ENCODE measurements around the gene THSD7A. TPM values are rescaled to one million over a fixed set of nuclear protein-coding genes. Genes with fewer than 3 reads are reported as not detected.

THSD7A gene
- total RNA-seq, 2 experiments from 2014 or later: not detected

- Mint-ChIP-seq H3K4me1 (peaks cover 4% of the 10 kb centered on the region), H3K36me3 (ENCODE audit: low read depth) (no peaks in the 10 kb centered on the region), H3K27me3 (peaks cover 11% of the 10 kb centered on the region), H3K9me3 (ENCODE audit: low read depth) (no peaks in the 10 kb centered on the region), H3K4me3 (no peak overlapping the region), H3K27ac (no peak overlapping the region)
- ChIA-PET CTCF (interaction anchor here (0.7 to 1.9 kb wide), 6 partner anchors 10 to 216 kb away, joined by 3 to 5 read pairs (median 3); no protein-coding TSS in a partner anchor), POLR2A (no interaction called here)
- ATAC-seq: no peak
- intact Hi-C loops (cut with DNase I, micrococcal nuclease): loop anchor here in 1 of 2 experiments (5.0 kb wide), 1 partner anchor 456 kb away; no protein-coding TSS in a partner anchor
- DNase-seq: no peak
Measured at GRCh38 chr7:11343136-11343535, 488.9 kb downstream of the THSD7A start.

- intact Hi-C loops (cut with DNase I, micrococcal nuclease): loop anchor here in 1 of 2 experiments (5.0 kb wide), 1 partner anchor 454 kb away; no protein-coding TSS in a partner anchor
- Mint-ChIP-seq H3K36me3 (ENCODE audit: low read depth) (no peaks in the 10 kb centered on the region), H3K27ac (no peak overlapping the region), H3K4me1 (peaks cover 4% of the 10 kb centered on the region), H3K27me3 (peaks cover 11% of the 10 kb centered on the region), H3K4me3 (no peak overlapping the region), H3K9me3 (ENCODE audit: low read depth) (no peaks in the 10 kb centered on the region)
- ChIA-PET POLR2A (no interaction called here), CTCF (interaction anchor here (0.6 to 0.7 kb wide), 2 partner anchors 66 to 311 kb away, joined by 3 read pairs; no protein-coding TSS in a partner anchor)
- ATAC-seq (no peak), DNase-seq (no peak)
Measured at GRCh38 chr7:11341285-11341944, 490.6 kb downstream of the THSD7A start.

- Mint-ChIP-seq H3K36me3 (ENCODE audit: low read depth) (no peaks in the 10 kb centered on the region), H3K27ac (no peak overlapping the region), H3K27me3 (peaks cover 4% of the 10 kb centered on the region), H3K4me3 (no peak overlapping the region), H3K4me1 (no peaks in the 10 kb centered on the region), H3K9me3 (ENCODE audit: low read depth) (no peaks in the 10 kb centered on the region)
- DNase-seq: no peak
- CTCF ChIA-PET: no interaction called here
- intact Hi-C loops (cut with DNase I, micrococcal nuclease): no loop called here
- no peak for ATAC-seq
- POLR2A ChIA-PET: no interaction called here
Measured at GRCh38 chr7:11336432-11336831, 495.6 kb downstream of the THSD7A start.

- Mint-ChIP-seq H3K27me3 (peaks cover 3% of the 10 kb centered on the region), H3K4me1 (no peaks in the 10 kb centered on the region), H3K27ac (no peak overlapping the region), H3K4me3 (no peak overlapping the region), H3K9me3 (ENCODE audit: low read depth) (no peaks in the 10 kb centered on the region), H3K36me3 (ENCODE audit: low read depth) (no peaks in the 10 kb centered on the region)
- intact Hi-C loops (cut with DNase I, micrococcal nuclease): no loop called here
- CTCF ChIA-PET: no interaction called here
- POLR2A ChIA-PET: no interaction called here
- DNase-seq (no peak), ATAC-seq (no peak)
Measured at GRCh38 chr7:11335947-11336346, 496.1 kb downstream of the THSD7A start.

- no peaks in the 10 kb centered on the region for H3K9me3 Mint-ChIP-seq (ENCODE audit: low read depth)
- DNase-seq: no peak
- no peaks in the 10 kb centered on the region for H3K36me3 Mint-ChIP-seq (ENCODE audit: low read depth)
- no peaks in the 10 kb centered on the region for H3K4me1 Mint-ChIP-seq
- ChIA-PET CTCF (interaction anchor here (1.0 kb wide), 1 partner anchor 11 kb away, joined by 3 read pairs; no protein-coding TSS in a partner anchor), POLR2A (no interaction called here)
- no peak for ATAC-seq
- no peak overlapping the region for H3K4me3 Mint-ChIP-seq
- peaks cover 3% of the 10 kb centered on the region for H3K27me3 Mint-ChIP-seq
- no peak overlapping the region for H3K27ac Mint-ChIP-seq
- intact Hi-C loops (cut with DNase I, micrococcal nuclease): no loop called here
Measured at GRCh38 chr7:11332865-11333228, 499.2 kb downstream of the THSD7A start.

GRCh38 chr7:11332186-11332864, 499.7 kb downstream of the THSD7A start:
- intact Hi-C loops (cut with DNase I, micrococcal nuclease): no loop called here
- ChIA-PET CTCF (no interaction called here), POLR2A (no interaction called here)
- Mint-ChIP-seq H3K4me3 (no peak overlapping the region), H3K27me3 (peaks cover 3% of the 10 kb centered on the region), H3K4me1 (no peaks in the 10 kb centered on the region), H3K36me3 (ENCODE audit: low read depth) (no peaks in the 10 kb centered on the region), H3K9me3 (ENCODE audit: low read depth) (no peaks in the 10 kb centered on the region), H3K27ac (no peak overlapping the region)
- DNase-seq (peak; percentile 34), ATAC-seq (peak; percentile 49)

- DNase-seq (no peak), ATAC-seq (no peak)
- Mint-ChIP-seq H3K9me3 (ENCODE audit: low read depth) (no peaks in the 10 kb centered on the region), H3K36me3 (ENCODE audit: low read depth) (no peaks in the 10 kb centered on the region), H3K27me3 (peaks cover 3% of the 10 kb centered on the region), H3K4me3 (no peak overlapping the region), H3K4me1 (no peaks in the 10 kb centered on the region), H3K27ac (no peak overlapping the region)
- intact Hi-C loops (cut with DNase I, micrococcal nuclease): no loop called here
- POLR2A ChIA-PET: no interaction called here
- CTCF ChIA-PET: no interaction called here
Measured at GRCh38 chr7:11331128-11332102, 500.6 kb downstream of the THSD7A start.

- Mint-ChIP-seq H3K9me3 (ENCODE audit: low read depth) (no peaks in the 10 kb centered on the region), H3K27ac (no peak overlapping the region), H3K4me3 (no peak overlapping the region), H3K36me3 (ENCODE audit: low read depth) (no peaks in the 10 kb centered on the region), H3K4me1 (no peaks in the 10 kb centered on the region), H3K27me3 (peaks cover 3% of the 10 kb centered on the region)
- ATAC-seq (no peak), DNase-seq (no peak)
- CTCF ChIA-PET: no interaction called here
- intact Hi-C loops (cut with DNase I, micrococcal nuclease): no loop called here
- POLR2A ChIA-PET: no interaction called here
Measured at GRCh38 chr7:11330717-11331116, 501.3 kb downstream of the THSD7A start.

- Mint-ChIP-seq H3K4me3 (no peak overlapping the region), H3K4me1 (no peaks in the 10 kb centered on the region), H3K27me3 (peaks cover 4% of the 10 kb centered on the region), H3K36me3 (ENCODE audit: low read depth) (no peaks in the 10 kb centered on the region), H3K27ac (no peak overlapping the region), H3K9me3 (ENCODE audit: low read depth) (no peaks in the 10 kb centered on the region)
- POLR2A ChIA-PET: no interaction called here
- DNase-seq: no peak
- CTCF ChIA-PET: no interaction called here
- ATAC-seq: no peak
- intact Hi-C loops (cut with DNase I, micrococcal nuclease): no loop called here
Measured at GRCh38 chr7:11330208-11330607, 501.8 kb downstream of the THSD7A start.

GRCh38 chr7:11329626-11330025, 502.4 kb downstream of the THSD7A start:
- ATAC-seq: no peak
- no peaks in the 10 kb centered on the region for H3K36me3 Mint-ChIP-seq (ENCODE audit: low read depth)
- no peak for DNase-seq
- ChIA-PET CTCF (no interaction called here), POLR2A (no interaction called here)
- H3K9me3 Mint-ChIP-seq (ENCODE audit: low read depth): no peaks in the 10 kb centered on the region
- no peak overlapping the region for H3K27ac Mint-ChIP-seq
- peaks cover 1% of the 10 kb centered on the region for H3K27me3 Mint-ChIP-seq
- H3K4me3 Mint-ChIP-seq: no peak overlapping the region
- intact Hi-C loops (cut with DNase I, micrococcal nuclease): no loop called here
- H3K4me1 Mint-ChIP-seq: no peaks in the 10 kb centered on the region

GRCh38 chr7:11328309-11328708, 503.7 kb downstream of the THSD7A start:
- CTCF ChIA-PET: no interaction called here
- H3K4me1 Mint-ChIP-seq: no peaks in the 10 kb centered on the region
- H3K27ac Mint-ChIP-seq: no peak overlapping the region
- no peaks in the 10 kb centered on the region for H3K9me3 Mint-ChIP-seq (ENCODE audit: low read depth)
- peaks cover 1% of the 10 kb centered on the region for H3K27me3 Mint-ChIP-seq
- no peak for ATAC-seq
- no peak overlapping the region for H3K4me3 Mint-ChIP-seq
- no peaks in the 10 kb centered on the region for H3K36me3 Mint-ChIP-seq (ENCODE audit: low read depth)
- intact Hi-C loops (cut with DNase I, micrococcal nuclease): no loop called here
- no peak for DNase-seq
- POLR2A ChIA-PET: no interaction called here

All from activated CD4-positive, alpha-beta T cell treated with anti-CD3 and anti-CD28 coated beads for 36 hours (primary cell).